Measurements from ENCODE around the gene GALC.

Gene GALC

DNA sequence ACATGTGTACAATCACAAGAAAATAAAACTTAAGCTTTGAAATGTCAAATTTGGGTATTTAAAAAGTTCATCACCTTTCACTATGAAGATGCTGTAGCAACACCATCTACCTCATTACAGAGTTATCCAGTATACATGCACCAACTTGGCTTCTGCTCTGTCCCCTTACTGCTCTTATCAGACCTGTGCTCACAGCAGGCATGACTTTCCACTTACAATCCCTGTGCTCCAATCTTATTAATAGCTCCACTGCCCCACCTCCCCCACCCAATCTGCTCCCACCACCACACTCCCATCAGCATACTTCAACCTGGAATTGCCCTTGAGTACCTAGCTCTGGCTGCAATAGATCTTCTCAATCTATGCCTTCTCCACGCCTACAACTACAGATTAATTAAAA is 13.3 kb downstream of the GALC start:
- no peak overlapping the region for H3K27ac ChIP-seq (ENCODE audit: low read depth, low read length)
- no peak overlapping the region for H3K9ac ChIP-seq (ENCODE audit: low read length)
- H3K4me1 ChIP-seq (ENCODE audit: control insufficient read depth, insufficient read depth, low read length): no peaks in the 10 kb centered on the region
- H3K27me3 ChIP-seq (ENCODE audit: control insufficient read depth, insufficient read depth, low read length): no peaks in the 10 kb centered on the region
- no peak overlapping the region for H3K4me3 ChIP-seq (ENCODE audit: low read length)
- H3K36me3 ChIP-seq (ENCODE audit: control insufficient read depth, insufficient read depth, low read length): peaks cover 5% of the 10 kb centered on the region

DNA sequence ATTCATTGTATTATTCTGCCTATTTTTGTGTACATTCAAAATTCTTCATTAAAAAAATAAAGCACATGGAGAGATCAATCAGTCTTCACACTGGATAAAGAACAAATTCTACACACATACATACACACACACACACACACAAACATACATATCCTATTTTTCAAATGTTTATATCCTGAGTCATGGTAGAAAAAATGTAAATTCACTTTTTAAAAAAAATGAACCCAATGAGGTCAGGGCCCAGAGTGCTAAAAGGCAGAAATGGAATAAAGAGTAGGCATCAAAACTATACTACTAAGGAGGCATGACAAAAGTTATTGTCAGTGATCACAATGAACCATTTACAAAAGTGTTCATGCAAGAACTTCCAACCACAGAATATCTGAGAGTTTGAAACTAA is 17.3 kb downstream of the GALC start:
- H3K4me1 ChIP-seq (ENCODE audit: control insufficient read depth, insufficient read depth, low read length): no peaks in the 10 kb centered on the region
- H3K27me3 ChIP-seq (ENCODE audit: control insufficient read depth, insufficient read depth, low read length): no peaks in the 10 kb centered on the region
- peaks cover 6% of the 10 kb centered on the region for H3K36me3 ChIP-seq (ENCODE audit: control insufficient read depth, insufficient read depth, low read length)
- no peak overlapping the region for H3K27ac ChIP-seq (ENCODE audit: low read depth, low read length)
- no peak overlapping the region for H3K9ac ChIP-seq (ENCODE audit: low read length)
- no peak overlapping the region for H3K4me3 ChIP-seq (ENCODE audit: low read length)

DNA sequence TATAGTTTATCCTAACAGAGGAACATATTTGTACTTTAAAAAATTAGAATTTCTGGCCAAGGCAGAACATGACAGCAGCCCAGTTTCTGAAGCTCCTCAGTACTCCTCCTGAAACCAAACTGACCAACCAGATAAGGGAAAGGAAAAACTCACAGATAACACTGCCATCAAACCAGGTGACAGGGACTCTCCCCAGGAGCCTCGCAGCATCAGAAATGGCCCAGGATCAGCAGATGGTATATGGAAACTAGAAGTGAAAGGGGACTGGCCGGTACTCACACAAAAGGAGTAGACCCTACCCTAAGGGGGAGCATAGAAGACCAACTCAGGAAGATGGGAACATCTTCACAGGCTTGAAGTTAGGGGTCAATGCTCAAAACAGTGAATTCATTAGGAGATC is 22.0 kb downstream of the GALC start:
- H3K9ac ChIP-seq (ENCODE audit: low read length): no peak overlapping the region

DNA sequence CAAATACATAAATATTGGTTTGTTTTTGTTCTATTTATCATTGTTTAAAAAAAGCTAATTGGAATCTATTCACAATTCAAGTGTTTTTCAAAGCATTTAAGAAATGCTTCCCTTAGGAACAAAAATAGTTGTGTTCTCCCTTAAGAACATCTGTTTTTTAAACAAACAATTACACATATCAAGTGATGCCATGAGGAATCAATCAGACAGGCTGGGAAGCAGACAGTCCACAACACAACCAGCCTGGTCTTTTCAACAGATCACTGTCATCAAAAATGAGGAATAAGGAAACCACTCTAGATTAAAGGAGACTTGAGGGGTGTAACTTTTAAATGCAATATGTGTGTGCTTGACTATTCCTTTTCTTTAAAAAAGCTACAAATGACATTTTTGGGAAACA is 25.5 kb downstream of the GALC start:
- Histone ChIP-seq H3K9ac (ENCODE audit: low read length) (no peak overlapping the region), H3K27ac (ENCODE audit: low read depth, low read length) (no peak overlapping the region), H3K36me3 (ENCODE audit: control insufficient read depth, insufficient read depth, low read length) (peaks cover 6% of the 10 kb centered on the region), H3K4me3 (ENCODE audit: low read length) (no peak overlapping the region), H3K27me3 (ENCODE audit: control insufficient read depth, insufficient read depth, low read length) (no peaks in the 10 kb centered on the region), H3K4me1 (ENCODE audit: control insufficient read depth, insufficient read depth, low read length) (no peaks in the 10 kb centered on the region)

More for the DNA sequence above, 22.0 kb downstream of the GALC start:
- no peak overlapping the region for H3K27ac ChIP-seq (ENCODE audit: low read depth, low read length)
- no peak overlapping the region for H3K4me3 ChIP-seq (ENCODE audit: low read length)
- no peaks in the 10 kb centered on the region for H3K4me1 ChIP-seq (ENCODE audit: control insufficient read depth, insufficient read depth, low read length)
- H3K27me3 ChIP-seq (ENCODE audit: control insufficient read depth, insufficient read depth, low read length): no peaks in the 10 kb centered on the region
- H3K36me3 ChIP-seq (ENCODE audit: control insufficient read depth, insufficient read depth, low read length): peaks cover 3% of the 10 kb centered on the region

DNA sequence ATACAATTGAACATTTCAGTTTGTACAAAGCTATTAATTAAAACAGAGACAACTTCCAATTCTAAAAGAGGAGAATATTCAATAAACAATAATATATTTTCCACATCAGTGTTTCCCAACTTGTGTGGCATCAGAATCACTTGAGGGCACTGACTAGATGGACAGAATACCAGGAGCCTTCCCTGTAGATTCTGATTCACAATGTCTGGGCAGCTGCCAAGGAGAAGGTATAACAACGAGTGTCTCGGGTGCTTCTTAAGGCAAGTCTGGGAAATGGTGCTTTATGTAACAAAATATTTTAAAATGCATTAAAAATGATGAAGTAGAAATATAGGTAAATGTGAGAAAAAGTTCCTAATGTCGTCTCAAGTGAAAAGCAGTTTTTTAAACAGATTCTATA is 26.2 kb downstream of the GALC start:
- no peak overlapping the region for H3K9ac ChIP-seq (ENCODE audit: low read length)
- no peaks in the 10 kb centered on the region for H3K4me1 ChIP-seq (ENCODE audit: control insufficient read depth, insufficient read depth, low read length)
- H3K4me3 ChIP-seq (ENCODE audit: low read length): no peak overlapping the region
- no peak overlapping the region for H3K27ac ChIP-seq (ENCODE audit: low read depth, low read length)
- peaks cover 6% of the 10 kb centered on the region for H3K36me3 ChIP-seq (ENCODE audit: control insufficient read depth, insufficient read depth, low read length)
- H3K27me3 ChIP-seq (ENCODE audit: control insufficient read depth, insufficient read depth, low read length): no peaks in the 10 kb centered on the region

DNA sequence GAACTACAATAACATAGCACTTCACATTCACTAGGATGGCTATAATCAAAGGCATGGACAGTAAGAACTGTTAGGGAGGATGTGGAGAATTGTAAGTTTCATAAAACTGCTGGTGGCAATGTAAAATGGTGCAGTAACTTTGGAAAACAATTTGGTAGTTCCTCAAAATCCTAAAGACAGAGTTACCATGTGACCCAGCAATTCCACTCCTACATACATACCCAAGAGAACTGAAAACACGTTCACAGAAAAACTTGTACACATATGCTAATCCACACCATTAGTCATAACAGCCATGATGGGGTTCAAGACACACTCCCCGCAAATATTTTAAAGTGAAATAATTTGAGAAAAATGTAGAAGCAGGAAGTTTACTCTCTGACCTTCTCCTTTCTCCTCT is 31.7 kb downstream of the GALC start:
- Histone ChIP-seq H3K36me3 (ENCODE audit: control insufficient read depth, insufficient read depth, low read length) (peaks cover 3% of the 10 kb centered on the region), H3K27me3 (ENCODE audit: control insufficient read depth, insufficient read depth, low read length) (no peaks in the 10 kb centered on the region), H3K4me1 (ENCODE audit: control insufficient read depth, insufficient read depth, low read length) (no peaks in the 10 kb centered on the region), H3K27ac (ENCODE audit: low read depth, low read length) (no peak overlapping the region), H3K9ac (ENCODE audit: low read length) (no peak overlapping the region), H3K4me3 (ENCODE audit: low read length) (no peak overlapping the region)

DNA sequence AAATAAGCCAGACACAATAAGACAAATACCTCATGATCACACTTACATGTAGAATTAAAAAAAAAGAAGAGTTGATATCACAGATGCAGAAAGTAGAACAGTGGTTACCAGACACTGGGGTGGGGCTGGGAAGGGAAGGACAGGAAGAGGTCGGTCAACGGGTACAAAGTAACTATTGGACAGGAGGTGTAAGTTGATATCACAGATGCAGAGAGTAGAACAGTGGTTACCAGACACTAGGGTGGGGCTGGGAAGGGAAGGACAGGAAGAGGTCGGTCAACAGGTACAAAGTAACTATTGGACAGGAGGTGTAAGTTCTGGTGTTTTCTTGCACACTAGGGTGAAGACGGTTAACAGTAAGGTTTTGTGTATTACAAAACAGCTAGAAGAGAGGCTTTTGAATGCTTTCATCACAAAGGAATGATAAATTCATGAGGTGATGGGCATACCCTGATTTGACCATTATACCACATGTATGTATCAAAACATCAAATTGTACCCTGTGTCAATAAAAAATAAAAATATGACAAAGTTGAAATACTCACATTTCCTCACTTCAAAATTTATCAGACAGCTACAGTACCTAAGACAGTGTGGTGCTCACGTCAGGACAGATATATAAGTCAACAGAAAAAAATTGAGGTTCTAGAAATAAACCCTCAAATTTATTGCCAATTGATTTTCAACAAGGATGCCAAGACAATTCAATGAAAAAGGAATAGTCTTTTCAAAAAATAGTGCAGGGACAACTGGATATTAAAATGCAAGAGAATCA is 32.8 kb downstream of the GALC start:
- Histone ChIP-seq H3K27ac (ENCODE audit: low read depth, low read length) (no peak overlapping the region), H3K4me3 (ENCODE audit: low read length) (no peak overlapping the region), H3K27me3 (ENCODE audit: control insufficient read depth, insufficient read depth, low read length) (no peaks in the 10 kb centered on the region), H3K9ac (ENCODE audit: low read length) (no peak overlapping the region), H3K4me1 (ENCODE audit: control insufficient read depth, insufficient read depth, low read length) (no peaks in the 10 kb centered on the region), H3K36me3 (ENCODE audit: control insufficient read depth, insufficient read depth, low read length) (peaks cover 3% of the 10 kb centered on the region)

DNA sequence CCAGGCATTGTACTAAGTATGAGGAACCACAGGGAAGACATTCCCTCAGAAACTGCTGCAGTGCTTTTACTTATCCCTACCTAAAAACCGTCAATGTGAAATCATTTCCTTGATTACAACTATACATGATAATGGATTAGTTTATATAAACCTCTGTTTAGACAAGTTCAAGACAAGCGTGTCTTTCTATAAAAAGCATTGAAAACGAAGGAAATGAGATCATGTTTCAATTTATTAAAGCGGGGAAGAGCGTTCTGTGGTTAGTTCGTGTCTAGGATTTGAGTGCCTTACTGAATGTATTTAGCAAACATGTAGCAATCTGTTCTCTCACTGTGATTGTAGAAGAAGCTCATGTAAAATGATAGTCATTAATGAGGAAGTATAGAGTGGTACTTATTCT is 37.5 kb downstream of the GALC start:
- Histone ChIP-seq H3K9ac (ENCODE audit: low read length) (no peak overlapping the region), H3K36me3 (ENCODE audit: control insufficient read depth, insufficient read depth, low read length) (no peaks in the 10 kb centered on the region), H3K27me3 (ENCODE audit: control insufficient read depth, insufficient read depth, low read length) (no peaks in the 10 kb centered on the region)

DNA sequence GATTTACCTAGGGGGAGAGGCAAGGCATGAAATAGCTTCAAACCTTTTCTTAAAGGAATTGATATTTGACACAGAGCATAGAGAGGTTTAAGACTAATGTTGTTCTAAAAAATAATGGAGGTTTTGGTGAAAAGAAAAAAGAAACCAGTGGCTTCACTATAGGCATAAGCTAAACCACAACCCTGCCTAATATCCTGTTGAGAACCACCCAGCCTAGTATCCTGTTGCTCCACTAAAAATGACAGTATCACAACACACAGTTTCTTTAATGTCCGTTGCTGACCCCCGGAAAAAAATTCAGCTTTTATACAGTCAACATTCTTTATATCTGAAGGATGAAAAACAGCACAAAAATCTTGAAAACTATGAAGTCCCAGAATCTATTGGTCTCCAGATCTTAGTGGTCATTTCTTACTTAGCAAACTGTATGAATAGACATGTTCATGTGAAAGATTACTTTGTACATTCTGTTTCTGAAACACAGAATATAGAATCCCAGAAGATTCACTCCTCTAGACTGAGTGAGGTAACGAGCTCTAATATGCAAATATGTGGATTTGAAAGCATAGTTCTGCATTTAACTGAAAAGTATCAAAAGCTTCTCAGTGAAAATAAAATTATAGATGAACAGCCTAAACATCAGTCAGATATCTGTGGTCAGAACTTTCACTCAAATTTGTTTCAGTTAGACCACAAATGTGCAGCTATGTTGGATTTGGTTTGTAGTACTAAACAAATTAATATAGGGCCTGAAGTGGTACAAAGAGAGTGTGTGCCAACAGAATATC is 40.5 kb downstream of the GALC start:
- peaks cover 5% of the 10 kb centered on the region for H3K36me3 ChIP-seq (ENCODE audit: control insufficient read depth, insufficient read depth, low read length)
- H3K4me1 ChIP-seq (ENCODE audit: control insufficient read depth, insufficient read depth, low read length): no peaks in the 10 kb centered on the region
- no peak overlapping the region for H3K4me3 ChIP-seq (ENCODE audit: low read length)
- no peaks in the 10 kb centered on the region for H3K27me3 ChIP-seq (ENCODE audit: control insufficient read depth, insufficient read depth, low read length)
- no peak overlapping the region for H3K9ac ChIP-seq (ENCODE audit: low read length)
- H3K27ac ChIP-seq (ENCODE audit: low read depth, low read length): no peak overlapping the region

More for the DNA sequence above, 37.5 kb downstream of the GALC start:
- no peak overlapping the region for H3K27ac ChIP-seq (ENCODE audit: low read depth, low read length)
- H3K4me3 ChIP-seq (ENCODE audit: low read length): no peak overlapping the region
- no peaks in the 10 kb centered on the region for H3K4me1 ChIP-seq (ENCODE audit: control insufficient read depth, insufficient read depth, low read length)

DNA sequence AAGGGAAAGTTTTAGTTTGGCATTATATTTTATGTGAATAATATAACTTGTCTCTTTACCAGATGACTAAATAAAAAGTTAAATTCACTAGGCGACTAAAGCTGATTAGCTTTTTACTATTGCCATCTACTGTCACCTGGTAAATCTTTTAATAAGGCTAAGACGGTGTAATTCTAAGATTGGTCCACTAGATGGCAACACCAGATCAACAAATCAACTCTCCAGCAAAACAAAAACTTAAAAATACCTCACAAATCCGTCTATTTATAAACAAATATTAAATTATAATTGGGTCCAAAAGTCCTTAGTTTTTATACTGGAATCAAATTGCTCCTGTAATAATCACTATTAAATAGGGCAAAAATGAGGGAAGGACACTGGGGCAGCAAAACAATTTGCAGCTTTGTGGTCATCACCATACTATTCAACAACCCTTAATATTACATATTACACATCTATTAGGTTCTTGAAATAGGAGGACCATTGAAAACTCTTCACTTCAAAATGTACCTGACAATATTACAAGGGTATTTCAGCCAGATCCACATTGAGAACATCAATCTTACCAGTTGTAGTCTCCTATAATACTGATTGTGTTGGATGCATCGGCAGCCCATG is 47.9 kb downstream of the GALC start:
- H3K36me3 ChIP-seq (ENCODE audit: control insufficient read depth, insufficient read depth, low read length): peaks cover 8% of the 10 kb centered on the region
- no peaks in the 10 kb centered on the region for H3K27me3 ChIP-seq (ENCODE audit: control insufficient read depth, insufficient read depth, low read length)
- no peak overlapping the region for H3K4me3 ChIP-seq (ENCODE audit: low read length)
- no peak overlapping the region for H3K9ac ChIP-seq (ENCODE audit: low read length)
- no peaks in the 10 kb centered on the region for H3K4me1 ChIP-seq (ENCODE audit: control insufficient read depth, insufficient read depth, low read length)
- H3K27ac ChIP-seq (ENCODE audit: low read depth, low read length): no peak overlapping the region

DNA sequence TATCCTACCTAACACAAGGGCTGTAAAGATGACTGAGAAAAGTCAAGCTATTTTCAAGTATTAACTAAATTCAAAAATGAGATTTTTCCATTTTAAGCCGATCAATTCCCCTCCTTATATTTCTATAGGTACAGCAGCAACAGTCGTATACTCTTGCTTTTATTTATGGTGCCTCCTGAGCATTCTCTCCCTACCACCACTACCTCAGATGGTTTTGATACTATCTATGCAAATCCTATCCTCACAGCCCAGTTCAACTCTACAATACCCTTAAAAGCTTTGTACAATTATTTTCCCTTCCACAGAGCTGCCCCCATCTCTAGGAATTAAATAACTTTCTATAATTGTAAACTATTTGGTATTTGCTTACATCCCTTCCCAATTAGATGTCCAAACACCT is 52.1 kb downstream of the GALC start:
- H3K27ac ChIP-seq (ENCODE audit: low read depth, low read length): no peak overlapping the region
- no peaks in the 10 kb centered on the region for H3K27me3 ChIP-seq (ENCODE audit: control insufficient read depth, insufficient read depth, low read length)
- no peak overlapping the region for H3K9ac ChIP-seq (ENCODE audit: low read length)
- H3K4me3 ChIP-seq (ENCODE audit: low read length): no peak overlapping the region
- H3K4me1 ChIP-seq (ENCODE audit: control insufficient read depth, insufficient read depth, low read length): no peaks in the 10 kb centered on the region
- no peaks in the 10 kb centered on the region for H3K36me3 ChIP-seq (ENCODE audit: control insufficient read depth, insufficient read depth, low read length)

DNA sequence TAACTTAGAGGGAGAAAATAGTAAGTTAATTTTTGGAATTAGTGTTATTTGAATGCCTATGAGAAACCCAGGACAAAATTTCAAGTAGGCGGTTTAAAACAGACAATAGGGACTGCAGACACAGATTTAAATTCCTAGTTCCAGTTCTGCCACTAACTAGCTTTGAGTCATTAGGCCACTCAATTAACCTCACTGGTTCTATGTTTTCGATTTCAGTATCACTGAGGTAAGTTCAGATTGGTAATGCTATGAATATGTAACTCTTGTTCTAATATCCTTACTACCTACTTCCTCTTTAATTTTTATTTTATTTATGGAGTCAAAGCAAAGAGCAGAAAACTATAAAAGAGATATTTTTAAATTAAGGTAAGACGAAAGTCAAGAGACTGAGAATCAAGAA is 52.6 kb downstream of the GALC start:
- Histone ChIP-seq H3K27ac (ENCODE audit: low read depth, low read length) (no peak overlapping the region), H3K4me1 (ENCODE audit: control insufficient read depth, insufficient read depth, low read length) (no peaks in the 10 kb centered on the region), H3K4me3 (ENCODE audit: low read length) (no peak overlapping the region), H3K9ac (ENCODE audit: low read length) (no peak overlapping the region), H3K36me3 (ENCODE audit: control insufficient read depth, insufficient read depth, low read length) (no peaks in the 10 kb centered on the region), H3K27me3 (ENCODE audit: control insufficient read depth, insufficient read depth, low read length) (no peaks in the 10 kb centered on the region)

Measured in rectal smooth muscle tissue (tissue), 1 donor.